ENCODE data around the gene EEPD1.
"Not testable (repeated sequence)": the region's sequence is repeated elsewhere in the genome, so short reads cannot be mapped to it uniquely, and the experiment has no call there.

EEPD1 gene

GRCh38 chr7:36317276-36317675 is 164.2 kb downstream of the EEPD1 start:
- DNase-seq (ENCODE audit: low read depth in 2 of 2) = no peak

- DNase-seq (ENCODE audit: low read depth in 2 of 2) = no peak
These were observed 165.1 kb downstream of the EEPD1 start for GRCh38 chr7:36318116-36318515.

- not testable (repeated sequence) for DNase-seq (ENCODE audit: low read depth in 2 of 2)
These were observed 168.2 kb downstream of the EEPD1 start for GRCh38 chr7:36321284-36321683.

- no peak for DNase-seq (ENCODE audit: low read depth in 2 of 2)
These were observed 183.3 kb downstream of the EEPD1 start for GRCh38 chr7:36336390-36336789.

- DNase-seq (ENCODE audit: low read depth in 2 of 2) = no peak
These were observed 185.2 kb downstream of the EEPD1 start for GRCh38 chr7:36338256-36338655.

- DNase-seq (ENCODE audit: low read depth in 2 of 2) = no peak
These were observed 190.5 kb downstream of the EEPD1 start for GRCh38 chr7:36343548-36343947.

GRCh38 chr7:36344622-36345021 is 191.6 kb downstream of the EEPD1 start:
- no peak for DNase-seq (ENCODE audit: low read depth in 2 of 2)

GRCh38 chr7:36346260-36346831 is 193.3 kb downstream of the EEPD1 start:
- no peak for DNase-seq (ENCODE audit: low read depth in 2 of 2)

- DNase-seq (ENCODE audit: low read depth in 2 of 2) = no peak
These were observed 195.2 kb downstream of the EEPD1 start for GRCh38 chr7:36348256-36348655.

- no peak for DNase-seq (ENCODE audit: low read depth in 2 of 2)
These were observed 195.7 kb downstream of the EEPD1 start for GRCh38 chr7:36348771-36349170.

- DNase-seq (ENCODE audit: low read depth in 2 of 2) = no peak
These were observed 196.6 kb downstream of the EEPD1 start for GRCh38 chr7:36349626-36350025.
